ENCODE data around the gene NPAS4.

DNA sequence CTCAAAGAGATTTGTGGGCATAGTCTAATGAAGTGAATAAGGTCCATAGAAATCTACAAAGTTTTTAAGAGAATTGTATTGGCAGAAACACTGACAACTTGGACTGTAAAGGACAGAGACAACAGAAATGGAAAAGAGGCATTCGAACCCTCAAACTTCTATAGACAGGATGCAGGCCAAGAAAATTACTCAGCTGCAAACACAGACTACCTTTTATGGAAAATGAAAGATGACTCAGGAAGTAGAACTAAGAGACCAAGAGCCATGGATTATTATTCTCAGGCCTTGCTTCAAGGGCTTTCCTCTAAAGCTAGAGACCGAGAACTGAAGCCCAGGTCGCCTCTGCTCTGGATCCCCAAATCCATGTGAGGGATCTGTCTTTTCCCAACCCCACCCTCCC, 42.1 kb downstream of the NPAS4 start:
- no peak for TF ChIP-seq POLR2A (IDR thresholded peaks at IDR 0.05)
- TF ChIP-seq, protein P1, sequence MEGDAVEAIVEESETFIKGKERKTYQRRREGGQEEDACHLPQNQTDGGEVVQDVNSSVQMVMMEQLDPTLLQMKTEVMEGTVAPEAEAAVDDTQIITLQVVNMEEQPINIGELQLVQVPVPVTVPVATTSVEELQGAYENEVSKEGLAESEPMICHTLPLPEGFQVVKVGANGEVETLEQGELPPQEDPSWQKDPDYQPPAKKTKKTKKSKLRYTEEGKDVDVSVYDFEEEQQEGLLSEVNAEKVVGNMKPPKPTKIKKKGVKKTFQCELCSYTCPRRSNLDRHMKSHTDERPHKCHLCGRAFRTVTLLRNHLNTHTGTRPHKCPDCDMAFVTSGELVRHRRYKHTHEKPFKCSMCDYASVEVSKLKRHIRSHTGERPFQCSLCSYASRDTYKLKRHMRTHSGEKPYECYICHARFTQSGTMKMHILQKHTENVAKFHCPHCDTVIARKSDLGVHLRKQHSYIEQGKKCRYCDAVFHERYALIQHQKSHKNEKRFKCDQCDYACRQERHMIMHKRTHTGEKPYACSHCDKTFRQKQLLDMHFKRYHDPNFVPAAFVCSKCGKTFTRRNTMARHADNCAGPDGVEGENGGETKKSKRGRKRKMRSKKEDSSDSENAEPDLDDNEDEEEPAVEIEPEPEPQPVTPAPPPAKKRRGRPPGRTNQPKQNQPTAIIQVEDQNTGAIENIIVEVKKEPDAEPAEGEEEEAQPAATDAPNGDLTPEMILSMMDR (IDR thresholded peaks at IDR 0.05): no peak

Measured in testis (tissue), 2 donors.